GM18498 (cell line): ENCODE data around the gene ADGRD1.

Experiments used
- ATAC-seq: cut with Tn5 transposase; IDR thresholded peaks from one replicate; pipeline ENCODE4 v1.9.1; 2021; ENCODE audit warnings: mild to moderate bottlenecking, moderate library complexity; ENCODE audit not compliant: unreplicated experiment

The ADGRD1 gene

GRCh38 chr12:131142891-131143657, 189.4 kb downstream of the ADGRD1 start:
- no peak for ATAC-seq

- no peak for ATAC-seq
These were observed 192.5 kb downstream of the ADGRD1 start for GRCh38 chr12:131146173-131146675.

GRCh38 chr12:131147293-131147692, 193.6 kb downstream of the ADGRD1 start:
- ATAC-seq = no peak

- no peak for ATAC-seq
These were observed 194.2 kb downstream of the ADGRD1 start for GRCh38 chr12:131147894-131148293.

GRCh38 chr12:131151558-131152345, 198.0 kb downstream of the ADGRD1 start:
- no peak for ATAC-seq

GRCh38 chr12:131152587-131152986, 198.9 kb downstream of the ADGRD1 start:
- no peak for ATAC-seq

- no peak for ATAC-seq
These were observed 199.3 kb downstream of the ADGRD1 start for GRCh38 chr12:131153016-131153415.

- no peak for ATAC-seq
These were observed 200.2 kb downstream of the ADGRD1 start for GRCh38 chr12:131153956-131154355.

- ATAC-seq = no peak
These were observed 201.4 kb downstream of the ADGRD1 start for GRCh38 chr12:131155131-131155530.

- no peak for ATAC-seq
These were observed 204.0 kb downstream of the ADGRD1 start for GRCh38 chr12:131157743-131158142.

GRCh38 chr12:131159660-131160059, 206.0 kb downstream of the ADGRD1 start:
- no peak for ATAC-seq

- no peak for ATAC-seq
These were observed 208.4 kb downstream of the ADGRD1 start for GRCh38 chr12:131162113-131162512.

GRCh38 chr12:131163189-131163738, 209.6 kb downstream of the ADGRD1 start:
- no peak for ATAC-seq

GRCh38 chr12:131164096-131164872, 210.6 kb downstream of the ADGRD1 start:
- no peak for ATAC-seq

GRCh38 chr12:131166717-131167116, 213.0 kb downstream of the ADGRD1 start:
- ATAC-seq = no peak

GRCh38 chr12:131167334-131167733, 213.6 kb downstream of the ADGRD1 start:
- ATAC-seq = no peak

GRCh38 chr12:131171029-131171428, 217.3 kb downstream of the ADGRD1 start:
- ATAC-seq = no peak

GRCh38 chr12:131174901-131175300, 221.2 kb downstream of the ADGRD1 start:
- no peak for ATAC-seq

GRCh38 chr12:131176266-131176665, 222.6 kb downstream of the ADGRD1 start:
- no peak for ATAC-seq

GRCh38 chr12:131176926-131177325, 223.2 kb downstream of the ADGRD1 start:
- ATAC-seq = no peak

GRCh38 chr12:131177599-131177998, 223.9 kb downstream of the ADGRD1 start:
- ATAC-seq = no peak
